Measurements from ENCODE around the gene ODC1.

- TF ChIP-seq GATA3 (IDR thresholded peaks at IDR 0.05; ENCODE audit: low read depth, low read length) (no peak), GATA2 (IDR thresholded peaks at IDR 0.05; ENCODE audit: low read depth, low read length) (no peak)
Observed at GRCh38 chr2:10407841-10408648, 40.1 kb downstream of the ODC1 start.

Measured in SH-SY5Y (cell line).